Measurements from ENCODE around the gene S100A9.

S100A9 gene

GRCh38 chr1:153387001-153387400 lies 29.3 kb downstream of the S100A9 start:
- TF ChIP-seq CREB1 (IDR thresholded peaks at IDR 0.05; ENCODE audit: low read depth) (no peak), FOXM1 (IDR thresholded peaks at IDR 0.05; ENCODE audit: borderline replicate concordance, low read depth) (no peak), MAX (IDR thresholded peaks at IDR 0.05) (no peak), ZBTB7A (IDR thresholded peaks at IDR 0.05; ENCODE audit: low read depth) (no peak), TCF12 (IDR thresholded peaks at IDR 0.05; ENCODE audit: low read depth) (no peak), REST (IDR thresholded peaks at IDR 0.05; ENCODE audit: low read depth) (no peak), YY1 (IDR thresholded peaks at IDR 0.05; ENCODE audit: low read depth) (no peak), TEAD4 (IDR thresholded peaks at IDR 0.05) (no peak), USF1 (IDR thresholded peaks at IDR 0.05) (no peak)

GRCh38 chr1:153387785-153388184 lies 30.1 kb downstream of the S100A9 start:
- TF ChIP-seq ZBTB7A (IDR thresholded peaks at IDR 0.05; ENCODE audit: low read depth) (no peak), FOXM1 (IDR thresholded peaks at IDR 0.05; ENCODE audit: borderline replicate concordance, low read depth) (no peak), REST (IDR thresholded peaks at IDR 0.05; ENCODE audit: low read depth) (no peak), TAF1 (IDR thresholded peaks at IDR 0.05; ENCODE audit: low read depth) (no peak), MAX (IDR thresholded peaks at IDR 0.05) (no peak), RAD21 (IDR thresholded peaks at IDR 0.05; ENCODE audit: low read depth) (no peak), YY1 (IDR thresholded peaks at IDR 0.05; ENCODE audit: low read depth) (no peak), EGR1 (IDR thresholded peaks at IDR 0.05) (no peak), EP300 (IDR thresholded peaks at IDR 0.05; ENCODE audit: borderline replicate concordance) (no peak), USF1 (IDR thresholded peaks at IDR 0.05) (no peak), CREB1 (IDR thresholded peaks at IDR 0.05; ENCODE audit: low read depth) (no peak), NFIC (IDR thresholded peaks at IDR 0.05) (no peak), TEAD4 (IDR thresholded peaks at IDR 0.05) (no peak), CEBPB (IDR thresholded peaks at IDR 0.05) (no peak), TCF12 (IDR thresholded peaks at IDR 0.05; ENCODE audit: low read depth) (no peak)

GRCh38 chr1:153389401-153389800 lies 31.7 kb downstream of the S100A9 start:
- no peak for TF ChIP-seq YY1 (IDR thresholded peaks at IDR 0.05; ENCODE audit: low read depth)
- no peak for TF ChIP-seq REST (IDR thresholded peaks at IDR 0.05; ENCODE audit: low read depth)

GRCh38 chr1:153389973-153390879 lies 32.6 kb downstream of the S100A9 start:
- TF ChIP-seq ZBTB7A (IDR thresholded peaks at IDR 0.05; ENCODE audit: low read depth), result no peak
